IMR-90 (cell line): Measurements from ENCODE around the gene IL15RA. TPM values are rescaled to one million over a fixed set of nuclear protein-coding genes. Genes with fewer than 3 reads are reported as not detected.

Experiments used
- ATAC-seq: fragments of 200-7000 bp; cut with Tn5 transposase; 2 replicates; pipeline ENCODE4 v1.9.1; 2020; ENCODE audit warnings: low read depth, mild to moderate bottlenecking, moderate library complexity
- BruUV-seq: library from RNA; stranded (reverse); fragments of 400-500 nt; replicated peaks from 2 replicates; lab custom pipeline; 2021; lab: Mats Ljungman, UMichigan
- CTCF ChIA-PET: fragments of 300-600 bp; formaldehyde crosslinking; extraction: SDS; loops from one replicate; lab custom pipeline; 2021; ENCODE audit warnings: antibody characterized with exemption; lab: Yijun Ruan, JAX
- POLR2A ChIA-PET: fragments of 300-600 bp; sonication (Branson Sonifier 250); formaldehyde crosslinking; loops from one replicate; lab custom pipeline; 2022; ENCODE audit warnings: antibody characterized with exemption; ENCODE audit not compliant: unreplicated experiment; lab: Charles Lee
- DNase-seq: peaks from one replicate; pipeline ENCODE4 v3.0.0; 2013
- H2AFZ ChIP-seq: replicated peaks from 2 replicates; pipeline ENCODE3; 2013; ENCODE audit warnings: low read length, mild to moderate bottlenecking; ENCODE audit not compliant: poor library complexity
- H2AK5ac ChIP-seq: 2 replicates; pipeline ENCODE4 v1.6.1; 2013; ENCODE audit warnings: low read depth, low read length, inconsistent platforms
- H2AK9ac ChIP-seq: replicated peaks from 2 replicates; pipeline ENCODE3; 2013; ENCODE audit warnings: mild to moderate bottlenecking, low read depth, low read length, moderate library complexity; ENCODE audit not compliant: poor library complexity
- H2BK120ac ChIP-seq: 2 replicates; pipeline ENCODE4 v1.6.1; 2013; ENCODE audit warnings: low read depth, low read length, inconsistent platforms
- H2BK15ac ChIP-seq: 3 replicates; pipeline ENCODE4 v1.6.1; 2013; ENCODE audit warnings: low read depth, low read length, inconsistent platforms
- H2BK20ac ChIP-seq: 2 replicates; pipeline ENCODE4 v1.6.1; 2013; ENCODE audit warnings: low read depth, mild to moderate bottlenecking, inconsistent platforms, low read length, moderate library complexity
- H2BK5ac ChIP-seq: 2 replicates; pipeline ENCODE4 v1.6.1; 2013; ENCODE audit warnings: mild to moderate bottlenecking, low read depth, low read length, inconsistent platforms; ENCODE audit not compliant: poor library complexity, severe bottlenecking
- H3K14ac ChIP-seq: replicated peaks from 2 replicates; pipeline ENCODE4 v1.6.1; 2013; ENCODE audit warnings: low read depth, low read length, inconsistent platforms
- H3K18ac ChIP-seq: 2 replicates; pipeline ENCODE4 v1.6.1; 2013; ENCODE audit warnings: low read depth, low read length, control low read depth
- H3K23ac ChIP-seq: 2 replicates; pipeline ENCODE4 v1.6.1; 2013; ENCODE audit warnings: low read depth, low read length, inconsistent platforms
- H3K27ac ChIP-seq: 2 replicates; pipeline ENCODE4 v1.5.1; 2013; ENCODE audit warnings: mild to moderate bottlenecking, control low read depth, low read length; ENCODE audit not compliant: insufficient read depth
- H3K27me3 ChIP-seq: 2 replicates; pipeline ENCODE4 v1.6.1; 2013; ENCODE audit warnings: low read length; ENCODE audit not compliant: control insufficient read depth, insufficient read depth
- H3K36me3 ChIP-seq: 2 replicates; pipeline ENCODE4 v1.6.1; 2013; ENCODE audit warnings: low read length, mixed read lengths; ENCODE audit not compliant: control insufficient read depth, insufficient read depth
- H3K4ac ChIP-seq: 2 replicates; pipeline ENCODE4 v1.6.1; 2013; ENCODE audit warnings: low read depth, low read length, inconsistent platforms
- H3K4me1 ChIP-seq: 2 replicates; pipeline ENCODE4 v1.6.1; 2013; ENCODE audit warnings: low read length, mixed read lengths; ENCODE audit not compliant: control insufficient read depth, insufficient read depth
- H3K4me2 ChIP-seq: 2 replicates; pipeline ENCODE4 v1.6.1; 2013; ENCODE audit warnings: low read depth, mild to moderate bottlenecking, control low read depth, low read length, moderate library complexity
- H3K4me3 ChIP-seq: 2 replicates; pipeline ENCODE4 v1.5.1; 2013; ENCODE audit warnings: low read depth, mild to moderate bottlenecking, control low read depth, low read length, moderate library complexity; ENCODE audit not compliant: insufficient read depth
- H3K56ac ChIP-seq: 2 replicates; pipeline ENCODE4 v1.6.1; 2013; ENCODE audit warnings: low read length, inconsistent platforms; ENCODE audit not compliant: insufficient read depth; ENCODE audit errors: extremely low read depth
- H3K79me1 ChIP-seq, 2 experiments: 2 replicates each; pipeline ENCODE4 v1.6.1; 2013; ENCODE audit warnings: low read length in 2 of 2, inconsistent platforms in 1 of 2, low read depth in 1 of 2
- H3K9ac ChIP-seq: 2 replicates; pipeline ENCODE4 v1.6.1; 2013; ENCODE audit warnings: low read depth, low read length, control low read depth
- H3K9me1 ChIP-seq: 2 replicates; pipeline ENCODE4 v1.6.1; 2013; ENCODE audit warnings: low read length, inconsistent platforms; ENCODE audit not compliant: insufficient read depth
- H3K9me3 ChIP-seq: 2 replicates; pipeline ENCODE4 v1.6.1; 2013; ENCODE audit warnings: low read length; ENCODE audit not compliant: control insufficient read depth, insufficient read depth
- H4K20me1 ChIP-seq: 2 replicates; pipeline ENCODE4 v1.6.1; 2013; ENCODE audit warnings: low read length, inconsistent platforms; ENCODE audit not compliant: insufficient read depth
- H4K5ac ChIP-seq: 2 replicates; pipeline ENCODE4 v1.6.1; 2013; ENCODE audit warnings: mild to moderate bottlenecking, low read depth, low read length, control low read depth
- H4K8ac ChIP-seq, 2 experiments: 2 replicates each; pipeline ENCODE4 v1.6.1; 2013; ENCODE audit warnings: low read depth in 2 of 2, low read length in 2 of 2, control low read depth in 1 of 2, inconsistent platforms in 1 of 2
- H4K91ac ChIP-seq: 2 replicates; pipeline ENCODE4 v1.6.1; 2013; ENCODE audit warnings: low read depth, low read length, inconsistent platforms; ENCODE audit not compliant: insufficient read depth
- BHLHE40 ChIP-seq: fragments of 150-350 bp; IDR thresholded peaks from 2 replicates; pipeline ENCODE4 v1.6.1; 2016; ENCODE audit warnings: mild to moderate bottlenecking, low read depth, low read length
- CEBPB ChIP-seq: IDR thresholded peaks from 2 replicates; pipeline ENCODE4 v1.6.1; 2012; ENCODE audit warnings: low read depth, low read length, improper control_type of control experiment
- CHD1 ChIP-seq: IDR thresholded peaks from 2 replicates; pipeline ENCODE4 v1.6.1; 2012; ENCODE audit warnings: low read depth, low read length, improper control_type of control experiment
- FOS ChIP-seq: fragments of 150-350 bp; IDR thresholded peaks from 2 replicates; pipeline ENCODE4 v1.6.1; 2016; ENCODE audit warnings: low read depth, low read length
- MAFK ChIP-seq: IDR thresholded peaks from 2 replicates; pipeline ENCODE4 v1.6.1; 2012; ENCODE audit warnings: low read depth, low read length, improper control_type of control experiment
- MAZ ChIP-seq: IDR thresholded peaks from 2 replicates; pipeline ENCODE4 v1.6.1; 2012; ENCODE audit warnings: low read depth, mild to moderate bottlenecking, low read length, improper control_type of control experiment, moderate library complexity, borderline replicate concordance
- MXI1 ChIP-seq: IDR thresholded peaks from 2 replicates; pipeline ENCODE4 v1.6.1; 2012; ENCODE audit warnings: low read depth, mild to moderate bottlenecking, low read length, moderate library complexity, borderline replicate concordance
- NFE2L2 ChIP-seq: fragments of 150-350 bp; IDR thresholded peaks from 2 replicates; pipeline ENCODE4 v1.6.1; 2016; ENCODE audit warnings: low read depth, mild to moderate bottlenecking, low read length
- POLR2A ChIP-seq: IDR thresholded peaks from 2 replicates; pipeline ENCODE4 v1.6.1; 2012; ENCODE audit warnings: mild to moderate bottlenecking, low read depth, low read length
- RAD21 ChIP-seq: IDR thresholded peaks from 2 replicates; pipeline ENCODE4 v1.6.1; 2012; ENCODE audit warnings: low read length, improper control_type of control experiment
- RCOR1 ChIP-seq: IDR thresholded peaks from 2 replicates; pipeline ENCODE4 v1.6.1; 2012; ENCODE audit warnings: mild to moderate bottlenecking, low read length, improper control_type of control experiment; ENCODE audit not compliant: insufficient replicate concordance
- RFX5 ChIP-seq: IDR thresholded peaks from 2 replicates; pipeline ENCODE4 v1.8.0; 2012; ENCODE audit warnings: low read depth, mild to moderate bottlenecking, low read length, moderate library complexity
- SMC3 ChIP-seq: fragments of 150-350 bp; IDR thresholded peaks from 2 replicates; pipeline ENCODE4 v1.6.1; 2016; ENCODE audit warnings: low read depth, mild to moderate bottlenecking, antibody characterized with exemption, low read length, moderate library complexity
- WGBS, 2 experiments: methylation state at CpG; one replicate each; pipeline versions ENCODE4 v1.1.5 to v1.1.7; 2013; ENCODE audit warnings: missing lambda C conversion rate in 2 of 2; ENCODE audit not compliant: insufficient read length in 1 of 2; ENCODE audit errors: extremely low coverage in 2 of 2; 5-methylcytosine and 5-hydroxymethylcytosine counted together
- dilution Hi-C: fragments of 300-500 bp; cut with HindIII; formaldehyde crosslinking; loops from one replicate; pipeline ENCODE4 v1.14.3; 2018; ENCODE audit warnings: low sequenced_read_pairs; ENCODE audit not compliant: unreplicated experiment
- in situ Hi-C: fragments of 300-500 bp; cut with MboI; formaldehyde crosslinking; loops from 3 replicates; pipeline ENCODE4 v1.14.3; 2019; ENCODE audit warnings: low sequenced_read_pairs, inconsistent platforms, mixed read lengths
- intact Hi-C: fragments of 100-400 bp; cut with micrococcal nuclease; formaldehyde crosslinking; loops from 2 replicates; pipeline ENCODE4 v1.10.0; 2022
- polyA plus RNA-seq, 3 experiments: library from polyadenylated mRNA; depleted of rRNA; stranded (reverse); fragments of >200 nt; gene quantifications; 2 replicates each; pipeline ENCODE4 v1.2.3, GENCODE V29; 2012; ENCODE audit warnings: low replicate concordance in 1 of 3
- total RNA-seq: library from RNA; depleted of rRNA; stranded (reverse); fragments of >200 nt; gene quantifications from 2 replicates; pipeline ENCODE4 v1.2.3, GENCODE V29; 2012
- TF ChIP-seq, protein P1 (sequence below): fragments of 150-350 bp; IDR thresholded peaks from 2 replicates; pipeline ENCODE4 v1.6.1; 2016; ENCODE audit warnings: low read depth, mild to moderate bottlenecking, low read length, moderate library complexity, borderline replicate concordance
- TF ChIP-seq, protein P2 (sequence below): fragments of 150-350 bp; IDR thresholded peaks from 2 replicates; pipeline ENCODE4 v1.6.1; 2017; ENCODE audit warnings: mild to moderate bottlenecking, antibody characterized with exemption, low read length, low read depth
- TF ChIP-seq, protein P3 (sequence below): conservative IDR thresholded peaks from 2 replicates; pipeline ENCODE4 v1.5.1; 2012; ENCODE audit warnings: mild to moderate bottlenecking, low read depth, low read length, improper control_type of control experiment

Gene IL15RA
- total and polyA plus RNA-seq, 2 of the 4 experiments (the other 2 are of a cell fraction) = 2.0 to 7.6 TPM

DNA sequence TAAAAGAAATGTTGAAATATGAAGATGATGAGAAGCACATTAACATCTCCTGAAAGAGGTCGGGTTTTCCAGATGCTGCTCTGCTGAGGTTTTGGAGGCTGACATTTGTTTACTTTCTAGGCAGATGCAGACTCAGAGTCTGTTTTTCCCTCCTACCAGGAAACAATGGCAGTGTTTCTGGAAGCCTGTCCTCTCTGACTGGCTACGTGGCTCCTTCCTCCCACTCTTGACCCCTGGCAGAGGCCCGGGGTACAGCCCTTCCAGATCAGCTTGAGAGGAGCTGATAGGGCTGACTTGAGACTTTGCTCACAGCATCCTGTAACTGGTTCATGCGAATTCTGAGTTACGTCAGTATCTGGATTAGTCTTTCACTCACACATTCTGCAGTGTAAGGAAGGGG is 41.1 kb upstream of the IL15RA start:
- no peak overlapping the region for H2AFZ ChIP-seq
- H3K4me3 ChIP-seq = no peak overlapping the region
- no peak overlapping the region for H2BK15ac ChIP-seq
- H3K27ac ChIP-seq = no peak overlapping the region
- H3K36me3 ChIP-seq = no peaks in the 10 kb centered on the region
- no peak overlapping the region for H3K23ac ChIP-seq
- H4K91ac ChIP-seq = no peak overlapping the region
- no peaks in the 10 kb centered on the region for H3K9me1 ChIP-seq
- H3K9me3 ChIP-seq = no peaks in the 10 kb centered on the region
- in situ Hi-C loops = no loop called here
- no peak overlapping the region for H3K4ac ChIP-seq
- ATAC-seq = no peak
- no peak for DNase-seq
- no peak overlapping the region; the same call in 1 of the 2 replicates for H3K4me2 ChIP-seq
- no peak overlapping the region for H2BK5ac ChIP-seq
- dilution Hi-C loops = no loop called here
- H3K27me3 ChIP-seq = peaks cover 22% of the 10 kb centered on the region
- no peak overlapping the region for H2BK20ac ChIP-seq
- no peak overlapping the region for H2BK120ac ChIP-seq
- CTCF ChIA-PET = no interaction called here
- POLR2A ChIA-PET = no interaction called here
- no peaks in the 10 kb centered on the region for H3K79me1 ChIP-seq
- 17% methylated on average over 2 of the region's 5 CpGs; no CpG with 5 or more reads in 1 of the 2 experiments for WGBS, 2 experiments
- intact Hi-C loops = no loop called here
- TF ChIP-seq CEBPB = no peak
- TF ChIP-seq FOS = no peak
- TF ChIP-seq RCOR1 = no peak
- TF ChIP-seq, protein P1, sequence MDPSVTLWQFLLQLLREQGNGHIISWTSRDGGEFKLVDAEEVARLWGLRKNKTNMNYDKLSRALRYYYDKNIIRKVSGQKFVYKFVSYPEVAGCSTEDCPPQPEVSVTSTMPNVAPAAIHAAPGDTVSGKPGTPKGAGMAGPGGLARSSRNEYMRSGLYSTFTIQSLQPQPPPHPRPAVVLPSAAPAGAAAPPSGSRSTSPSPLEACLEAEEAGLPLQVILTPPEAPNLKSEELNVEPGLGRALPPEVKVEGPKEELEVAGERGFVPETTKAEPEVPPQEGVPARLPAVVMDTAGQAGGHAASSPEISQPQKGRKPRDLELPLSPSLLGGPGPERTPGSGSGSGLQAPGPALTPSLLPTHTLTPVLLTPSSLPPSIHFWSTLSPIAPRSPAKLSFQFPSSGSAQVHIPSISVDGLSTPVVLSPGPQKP = no peak
- no peak for TF ChIP-seq RAD21
- no peak for TF ChIP-seq NFE2L2
- no peak for TF ChIP-seq BHLHE40
- no peak for TF ChIP-seq SMC3
- no peak for TF ChIP-seq CHD1
- no peak for TF ChIP-seq RFX5
- TF ChIP-seq MAZ = no peak
- TF ChIP-seq MXI1 = no peak
- no peak for TF ChIP-seq MAFK
- TF ChIP-seq, protein P2, sequence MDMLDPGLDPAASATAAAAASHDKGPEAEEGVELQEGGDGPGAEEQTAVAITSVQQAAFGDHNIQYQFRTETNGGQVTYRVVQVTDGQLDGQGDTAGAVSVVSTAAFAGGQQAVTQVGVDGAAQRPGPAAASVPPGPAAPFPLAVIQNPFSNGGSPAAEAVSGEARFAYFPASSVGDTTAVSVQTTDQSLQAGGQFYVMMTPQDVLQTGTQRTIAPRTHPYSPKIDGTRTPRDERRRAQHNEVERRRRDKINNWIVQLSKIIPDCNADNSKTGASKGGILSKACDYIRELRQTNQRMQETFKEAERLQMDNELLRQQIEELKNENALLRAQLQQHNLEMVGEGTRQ = no peak
- no peak for TF ChIP-seq POLR2A
- TF ChIP-seq, protein P3, sequence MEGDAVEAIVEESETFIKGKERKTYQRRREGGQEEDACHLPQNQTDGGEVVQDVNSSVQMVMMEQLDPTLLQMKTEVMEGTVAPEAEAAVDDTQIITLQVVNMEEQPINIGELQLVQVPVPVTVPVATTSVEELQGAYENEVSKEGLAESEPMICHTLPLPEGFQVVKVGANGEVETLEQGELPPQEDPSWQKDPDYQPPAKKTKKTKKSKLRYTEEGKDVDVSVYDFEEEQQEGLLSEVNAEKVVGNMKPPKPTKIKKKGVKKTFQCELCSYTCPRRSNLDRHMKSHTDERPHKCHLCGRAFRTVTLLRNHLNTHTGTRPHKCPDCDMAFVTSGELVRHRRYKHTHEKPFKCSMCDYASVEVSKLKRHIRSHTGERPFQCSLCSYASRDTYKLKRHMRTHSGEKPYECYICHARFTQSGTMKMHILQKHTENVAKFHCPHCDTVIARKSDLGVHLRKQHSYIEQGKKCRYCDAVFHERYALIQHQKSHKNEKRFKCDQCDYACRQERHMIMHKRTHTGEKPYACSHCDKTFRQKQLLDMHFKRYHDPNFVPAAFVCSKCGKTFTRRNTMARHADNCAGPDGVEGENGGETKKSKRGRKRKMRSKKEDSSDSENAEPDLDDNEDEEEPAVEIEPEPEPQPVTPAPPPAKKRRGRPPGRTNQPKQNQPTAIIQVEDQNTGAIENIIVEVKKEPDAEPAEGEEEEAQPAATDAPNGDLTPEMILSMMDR = no peak
- no peak overlapping the region for H3K14ac ChIP-seq
- H3K56ac ChIP-seq = no peak overlapping the region
- BruUV-seq = no TSS peak
- H4K20me1 ChIP-seq = no peaks in the 10 kb centered on the region
- H2AK9ac ChIP-seq = no peak overlapping the region
- no peak overlapping the region for H3K9ac ChIP-seq
- no peak overlapping the region for H4K8ac ChIP-seq
- H2AK5ac ChIP-seq = no peak overlapping the region
- peaks cover 2% of the 10 kb centered on the region; the same call in 1 of the 2 replicates for H3K4me1 ChIP-seq
- no peak overlapping the region; the same call in 1 of the 2 replicates for H4K5ac ChIP-seq
- H3K18ac ChIP-seq = peak overlapping the region; percentile 51; the same call in 1 of the 2 replicates
